Stimulated activated CD8-positive, alpha-beta memory T cell treated with anti-CD3 and anti-CD28 coated beads, Interleukin-12 subunit alpha, Interleukin-12 subunit beta, amount 100 ng/mL, for 4 hours (primary cell): ENCODE measurements around the gene LCE1B.

Experiments used
- DNase-seq: peaks from one replicate; pipeline ENCODE4 v3.0.0-alpha.2; 2020; ENCODE audit warnings: low read depth

Gene LCE1B

DNA sequence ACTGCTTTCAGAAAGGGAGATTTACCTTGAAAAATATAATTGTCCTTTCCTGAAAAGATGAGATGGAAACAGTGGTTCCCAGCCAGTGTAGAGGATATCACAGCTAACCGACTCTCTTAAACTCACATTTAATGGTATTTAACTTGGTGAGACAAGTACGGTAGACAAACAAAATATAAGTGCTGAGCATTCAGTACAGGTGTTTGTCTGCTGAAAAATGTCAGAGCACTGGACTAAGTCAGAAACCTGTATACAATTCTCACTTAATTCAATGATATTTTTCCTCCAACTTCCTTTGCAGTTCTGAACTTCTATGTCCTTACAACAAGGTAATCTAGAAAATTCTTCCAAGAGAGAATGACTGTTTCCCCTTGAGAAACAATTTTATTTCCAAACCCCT is at the start of gene LCE1B:
LCE1B (plus strand) TSS at position 301 of the 400 bp plus-strand sequence. CDS start 476 bp downstream, outside the sequence.
- DNase-seq: no peak

DNA sequence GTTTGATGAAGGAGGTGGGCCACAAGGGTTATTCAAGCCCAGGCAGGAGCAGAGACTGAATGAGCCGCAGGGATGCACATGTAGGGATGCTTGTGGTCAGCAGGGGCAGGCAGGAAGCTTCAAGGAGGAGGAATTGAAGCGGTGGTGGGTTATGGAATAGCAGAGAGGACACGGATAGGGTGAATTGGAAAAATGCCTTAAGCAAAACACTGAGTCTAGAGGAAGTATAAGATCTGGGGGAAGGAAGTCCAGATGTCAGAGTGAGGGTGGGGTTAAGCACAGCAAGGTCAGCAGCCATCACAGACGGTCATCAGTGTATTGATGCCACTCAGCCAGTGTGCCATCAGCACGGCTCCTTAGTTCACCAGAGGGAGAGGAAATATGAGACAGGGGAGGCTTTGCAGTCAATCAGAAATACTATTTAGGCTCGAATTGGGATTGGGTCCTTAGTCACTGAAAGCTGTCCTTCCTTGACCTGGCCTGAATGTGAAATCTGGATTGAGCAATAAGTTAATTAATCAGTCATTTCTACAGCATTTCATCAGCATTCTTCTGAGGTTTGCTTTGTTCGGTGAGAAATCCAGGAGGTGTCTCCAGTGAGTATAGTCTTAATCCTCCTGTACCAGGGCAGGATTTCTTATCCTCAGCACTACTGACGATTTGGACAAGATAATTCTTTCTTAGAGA is 42.8 kb upstream of the LCE1B start:
- DNase-seq: no peak

GRCh38 chr1:152770411-152770810 is 41.4 kb upstream of the LCE1B start:
- no peak for DNase-seq

DNA sequence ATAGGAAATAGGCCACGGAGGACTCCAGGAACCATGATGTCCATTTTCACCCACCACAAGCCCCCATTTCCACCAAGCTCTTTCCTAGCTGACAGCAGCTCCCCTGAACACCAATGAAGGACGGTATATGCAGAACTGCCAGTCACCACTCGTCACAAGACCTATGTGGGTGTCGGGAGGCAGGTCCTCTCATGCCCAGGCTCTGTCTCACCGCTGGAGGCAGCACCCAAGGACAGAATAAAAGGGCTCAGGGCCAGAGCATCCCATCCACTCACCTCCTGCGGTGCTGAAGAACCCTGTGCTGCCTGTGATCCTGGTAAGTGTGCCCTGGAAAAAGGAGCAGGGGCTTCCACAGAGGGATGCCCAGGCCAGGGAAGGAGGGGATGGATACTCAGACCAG is 36.9 kb upstream of the LCE1B start, which contains the start of gene LCE1F:
LCE1F (plus strand) TSS at position 266 of the 400 bp plus-strand sequence. CDS start 1,232 bp downstream, outside the sequence.
- no peak for DNase-seq

DNA sequence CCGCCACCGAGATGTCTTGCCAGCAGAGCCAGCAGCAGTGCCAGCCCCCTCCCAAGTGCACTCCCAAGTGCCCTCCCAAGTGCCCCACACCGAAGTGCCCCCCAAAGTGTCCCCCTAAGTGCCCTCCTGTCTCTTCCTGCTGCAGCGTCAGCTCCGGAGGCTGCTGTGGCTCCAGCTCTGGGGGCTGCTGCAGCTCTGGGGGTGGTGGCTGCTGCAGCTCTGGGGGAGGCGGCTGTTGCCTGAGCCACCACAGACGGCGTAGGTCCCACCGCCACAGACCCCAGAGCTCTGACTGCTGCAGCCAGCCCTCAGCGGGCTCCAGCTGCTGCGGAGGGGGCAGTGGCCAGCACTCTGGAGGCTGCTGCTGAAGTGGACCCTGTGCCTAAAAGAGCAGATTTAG is 35.4 kb upstream of the LCE1B start:
- no peak for DNase-seq

DNA sequence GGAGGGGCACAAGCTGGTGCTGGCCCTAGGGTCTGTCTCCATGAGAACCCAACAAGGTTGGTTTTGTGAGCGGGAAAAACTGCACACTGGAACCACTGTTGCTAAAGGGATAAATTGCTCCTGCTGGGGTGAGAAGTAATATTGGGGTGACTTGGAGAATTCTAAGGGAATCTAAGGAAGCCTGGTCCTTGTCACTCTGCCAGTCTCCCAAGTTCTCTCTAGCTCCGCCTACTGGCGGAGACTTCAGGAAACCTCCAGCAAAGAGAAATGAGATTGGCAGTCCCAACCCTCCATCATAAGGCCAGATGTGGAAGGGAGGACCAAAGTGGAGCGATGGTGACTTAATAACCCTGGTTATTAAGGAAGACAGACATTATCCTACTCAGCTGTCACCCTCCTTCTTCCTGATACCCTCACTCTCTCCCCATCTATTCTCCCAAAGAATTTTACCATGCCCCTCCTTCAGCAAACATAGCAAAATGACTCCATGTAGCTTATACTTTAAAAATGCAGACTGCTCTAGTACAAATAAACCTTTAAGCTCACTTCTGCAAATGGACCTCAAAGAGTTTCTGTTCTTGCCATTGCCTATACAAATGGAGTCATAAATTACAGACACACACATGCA is 34.1 kb upstream of the LCE1B start:
- no peak for DNase-seq

DNA sequence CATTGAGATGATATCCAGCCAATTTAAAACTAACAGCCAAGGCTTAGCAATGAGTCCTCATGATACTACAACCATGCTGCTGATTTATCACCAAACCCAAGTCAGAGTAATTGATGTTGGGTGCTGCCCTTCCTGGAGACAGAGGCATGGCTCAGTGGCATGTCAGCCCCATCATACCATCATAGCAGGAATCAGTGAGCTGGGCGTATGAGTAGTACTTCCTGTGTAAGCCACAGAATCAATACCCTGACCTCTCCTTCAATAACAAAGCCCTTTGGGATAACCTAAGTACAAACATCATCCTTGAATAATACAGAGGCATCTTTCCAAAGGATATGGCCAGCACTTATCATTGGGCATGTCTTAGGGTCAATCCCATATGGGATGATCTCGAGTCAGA is 28.7 kb upstream of the LCE1B start:
- DNase-seq: no peak

DNA sequence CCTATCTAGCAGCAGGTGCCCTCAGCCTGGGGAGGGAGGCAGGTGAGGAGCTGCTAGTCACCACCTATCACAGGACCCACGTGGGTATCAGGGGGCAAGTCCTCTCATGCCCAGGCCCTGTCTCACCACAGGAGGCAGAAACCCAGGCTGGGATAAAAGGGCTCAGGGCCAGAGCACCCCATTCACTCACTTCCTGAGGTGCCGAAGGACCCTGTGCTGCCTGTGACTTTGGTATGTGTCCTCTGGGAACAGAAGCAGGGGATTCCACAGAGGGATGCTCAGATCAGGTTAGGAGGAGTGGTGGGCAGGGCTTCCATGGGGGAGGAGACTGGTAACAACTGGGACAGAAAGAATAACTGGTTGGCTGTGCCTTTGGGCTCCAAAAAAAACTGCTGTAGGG is 25.7 kb upstream of the LCE1B start, which contains the start of gene LCE1E:
LCE1E (plus strand) TSS at position 181 of the 400 bp plus-strand sequence. CDS start 1,043 bp downstream, outside the sequence.
- no peak for DNase-seq

GRCh38 chr1:152795686-152796085 is 16.1 kb upstream of the LCE1B start:
- DNase-seq: no peak

- DNase-seq: no peak
These were observed 15.3 kb upstream of the LCE1B start, which contains the start of gene LCE1D for GRCh38 chr1:152796421-152796820. Gene LCE1D, plus strand, starts transcription at chr1:152796721. Its CDS starts 1,074 bp downstream, at chr1:152797795.

DNA sequence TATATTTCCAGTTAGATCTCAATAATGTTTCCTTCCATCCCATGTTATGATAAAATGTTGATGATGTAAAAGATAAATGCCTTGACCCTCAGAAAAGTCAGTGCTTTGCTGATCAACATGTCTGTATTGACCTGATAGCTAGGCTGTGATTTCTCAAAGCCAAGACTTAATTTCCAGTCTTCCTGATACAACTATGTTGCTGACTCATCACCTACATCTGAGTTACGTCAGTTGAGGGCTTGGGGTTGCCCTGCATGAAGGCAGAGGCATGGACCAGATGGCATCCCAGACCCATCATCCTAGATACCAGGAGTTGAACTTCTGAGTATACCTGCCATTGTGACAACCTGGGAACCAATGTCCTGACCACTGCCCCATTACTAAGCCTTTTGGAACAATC is 10.4 kb upstream of the LCE1B start:
- no peak for DNase-seq

DNA sequence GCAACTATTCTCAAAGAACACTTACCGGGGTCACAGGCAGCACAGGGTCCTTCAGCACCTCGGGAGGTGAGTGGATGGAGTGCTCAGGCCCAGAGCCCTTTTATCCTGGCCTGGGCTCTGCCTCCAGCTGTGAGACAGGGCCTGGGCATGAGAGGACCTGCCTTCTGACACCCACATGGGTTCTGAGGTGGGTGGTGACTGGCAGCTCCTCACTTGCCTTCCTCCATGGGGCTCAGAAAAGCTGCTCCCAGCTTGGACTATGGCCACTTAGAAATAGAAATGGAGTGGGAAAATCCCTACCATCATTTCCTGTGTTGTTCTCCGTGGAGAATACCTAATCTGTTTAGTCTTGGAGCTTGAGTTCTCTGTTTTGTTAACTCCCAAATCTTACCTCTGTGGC is 5.2 kb upstream of the LCE1B start, which contains the start of gene LCE1C:
LCE1C (minus strand) TSS at position 76 of the 400 bp plus-strand sequence. CDS start 1,173 bp downstream, outside the sequence.
- no peak for DNase-seq

DNA sequence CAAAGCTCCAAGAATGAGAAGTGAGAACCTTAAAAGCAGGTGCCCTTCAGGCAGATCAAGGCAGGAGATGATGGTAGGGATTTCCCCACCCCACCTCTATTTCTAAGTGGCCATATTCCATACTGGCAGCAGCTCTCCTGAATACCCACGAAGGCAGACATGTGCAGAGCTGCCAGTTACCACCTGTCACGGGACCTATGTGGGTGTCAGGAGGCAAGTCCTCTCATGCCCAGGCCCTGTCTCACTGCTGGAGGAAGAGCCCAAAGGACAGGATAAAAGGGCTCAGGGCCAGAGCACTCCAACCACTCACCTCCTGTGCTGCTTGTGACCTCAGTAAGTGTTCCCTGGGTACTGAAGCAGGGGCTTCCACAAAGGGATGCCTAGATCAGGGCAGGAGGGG is 721 bp upstream of the LCE1B start:
- DNase-seq: no peak

GRCh38 chr1:152817309-152817708 is 5.5 kb downstream of the LCE1B start:
- DNase-seq: no peak

DNA sequence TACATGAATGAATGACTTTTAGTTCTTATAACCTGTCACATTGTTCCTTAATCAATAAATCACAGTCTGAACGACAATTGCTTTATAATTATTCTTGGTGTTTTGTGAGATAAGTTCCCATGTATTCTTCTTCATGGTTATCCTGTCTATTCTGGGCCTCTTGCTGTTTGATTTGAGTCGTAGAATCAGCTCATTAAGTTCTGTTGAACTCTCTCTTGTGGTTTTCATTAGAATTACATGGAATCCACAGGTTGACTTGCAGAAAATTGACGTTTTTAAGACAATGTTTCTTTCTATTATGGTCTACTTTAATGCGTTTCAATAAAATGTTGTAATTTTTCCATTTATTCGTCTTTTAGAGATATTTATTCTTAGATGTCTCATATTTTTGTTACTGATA is 11.5 kb downstream of the LCE1B start:
- DNase-seq: no peak

- DNase-seq: no peak
These were observed 13.2 kb downstream of the LCE1B start for GRCh38 chr1:152824964-152825363.

DNA sequence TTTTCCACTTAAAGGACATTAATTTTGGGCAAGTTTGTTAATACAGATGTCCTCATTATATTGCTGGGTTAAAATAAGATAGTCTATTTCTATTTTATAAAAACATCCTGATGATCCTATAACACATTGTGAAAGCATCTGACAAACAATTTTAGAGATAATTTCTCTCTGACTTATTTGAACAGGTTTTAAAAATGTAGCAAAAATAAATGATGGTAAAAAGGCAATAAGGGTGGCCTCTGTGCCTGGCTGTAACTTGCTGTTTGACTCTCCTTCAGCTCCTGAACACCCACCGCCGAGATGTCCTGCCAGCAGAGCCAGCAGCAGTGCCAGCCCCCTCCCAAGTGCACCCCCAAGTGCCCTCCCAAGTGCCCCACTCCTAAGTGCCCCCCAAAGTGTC is 15.4 kb downstream of the LCE1B start, which contains the start of gene LCE1A:
LCE1A (plus strand) TSS at position 301 of the 400 bp plus-strand sequence; CDS start at position 301, 0 bp downstream.
- DNase-seq: no peak

GRCh38 chr1:152836870-152837269 is 25.1 kb downstream of the LCE1B start:
- DNase-seq: no peak

GRCh38 chr1:152842556-152842955 is 30.8 kb downstream of the LCE1B start, which contains the start of gene LCE6A:
Gene LCE6A, plus strand, starts transcription at chr1:152842856. Its CDS starts 665 bp downstream, at chr1:152843521.
- DNase-seq: no peak

- no peak for DNase-seq
These were observed 43.9 kb downstream of the LCE1B start for GRCh38 chr1:152855661-152856060.

GRCh38 chr1:152858062-152858461 is 46.3 kb downstream of the LCE1B start:
- DNase-seq: no peak

DNA sequence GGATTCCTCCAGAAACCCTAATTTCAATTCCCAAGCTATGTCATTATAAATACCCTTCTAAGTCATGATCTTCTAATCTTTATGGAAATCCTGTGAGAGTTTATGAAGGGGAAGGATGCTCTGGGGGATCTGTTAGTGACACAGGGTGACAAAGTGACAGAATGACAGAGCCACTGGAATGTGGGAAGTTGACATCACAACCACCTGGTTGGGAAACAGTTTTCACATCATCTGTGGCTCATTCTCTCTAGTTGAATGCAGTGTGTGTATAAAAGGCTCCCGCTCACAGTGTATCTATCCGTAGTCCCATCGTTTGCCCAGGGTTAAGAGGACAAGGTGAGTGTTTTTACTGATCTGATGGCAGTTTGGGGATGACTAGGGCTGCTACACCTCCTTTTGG is 47.9 kb downstream of the LCE1B start, which contains the start of gene LCE7A:
LCE7A (plus strand) TSS at position 301 of the 400 bp plus-strand sequence. CDS start 702 bp downstream, outside the sequence.
- no peak for DNase-seq

DNA sequence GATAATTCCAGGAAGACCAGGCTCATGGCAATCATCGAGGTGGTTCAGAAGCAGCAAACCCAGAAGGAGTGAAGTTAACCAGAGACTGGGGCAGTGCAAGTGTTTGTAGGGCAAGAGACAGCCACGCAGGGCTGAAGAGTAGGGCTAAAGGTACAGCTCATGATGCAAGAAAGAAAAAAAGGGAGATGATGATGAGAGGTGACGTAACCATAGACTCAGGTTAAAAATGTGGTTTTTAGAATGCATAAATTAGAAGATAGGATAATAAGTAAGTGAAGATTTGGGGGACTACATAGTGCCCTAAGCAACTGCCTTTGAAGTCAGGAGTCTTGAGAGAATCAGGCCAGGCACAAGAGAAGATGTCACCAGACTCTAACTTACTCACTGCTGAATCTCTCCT is 48.4 kb downstream of the LCE1B start:
- no peak for DNase-seq
